H9 (cell line): ENCODE data around the gene DMD. TPM values are rescaled to one million over a fixed set of nuclear protein-coding genes. Genes with fewer than 3 reads are reported as not detected.

Experiments used
- DNase-seq: peaks from one replicate; pipeline ENCODE4 v3.0.0-alpha.2; 2017
- H2AFZ ChIP-seq: one replicate; pipeline ENCODE4 v1.6.1; 2013; ENCODE audit warnings: mild to moderate bottlenecking, low read length, control low read depth, moderate library complexity
- H2AK5ac ChIP-seq: 2 replicates; pipeline ENCODE4 v1.6.1; 2013; ENCODE audit warnings: low read length, control low read depth, mixed read lengths; ENCODE audit not compliant: insufficient read length
- H2BK120ac ChIP-seq: one replicate; pipeline ENCODE4 v1.6.1; 2013; ENCODE audit warnings: low read depth, mild to moderate bottlenecking, low read length, control low read depth, inconsistent platforms; ENCODE audit not compliant: poor library complexity, severe bottlenecking
- H2BK12ac ChIP-seq: 2 replicates; pipeline ENCODE4 v1.6.1; 2013; ENCODE audit warnings: low read length, control low read depth, mixed read lengths, low read depth; ENCODE audit not compliant: insufficient read length
- H2BK15ac ChIP-seq: 2 replicates; pipeline ENCODE4 v1.6.1; 2013; ENCODE audit warnings: low read depth, low read length, control low read depth
- H2BK20ac ChIP-seq: one replicate; pipeline ENCODE4 v1.6.1; 2013; ENCODE audit warnings: low read depth, mild to moderate bottlenecking, low read length, control low read depth, inconsistent platforms; ENCODE audit not compliant: poor library complexity, severe bottlenecking
- H2BK5ac ChIP-seq: 2 replicates; pipeline ENCODE4 v1.6.1; 2013; ENCODE audit warnings: low read length, control low read depth, mixed read lengths; ENCODE audit not compliant: insufficient read length
- H3K14ac ChIP-seq: 2 replicates; pipeline ENCODE4 v1.6.1; 2013; ENCODE audit warnings: low read length, control low read depth; ENCODE audit not compliant: insufficient read depth
- H3K18ac ChIP-seq: 2 replicates; pipeline ENCODE4 v1.6.1; 2013; ENCODE audit warnings: low read depth, mild to moderate bottlenecking, mixed read lengths, low read length, control low read depth; ENCODE audit not compliant: insufficient read length
- H3K23ac ChIP-seq: 2 replicates; pipeline ENCODE4 v1.6.1; 2013; ENCODE audit warnings: low read length, control low read depth, mixed read lengths, low read depth; ENCODE audit not compliant: insufficient read length
- H3K23me2 ChIP-seq: 2 replicates; pipeline ENCODE4 v1.6.1; 2013; ENCODE audit warnings: low read depth, mild to moderate bottlenecking, mixed read lengths, low read length, control low read depth; ENCODE audit not compliant: insufficient read length, poor library complexity, severe bottlenecking
- H3K27ac ChIP-seq: 2 replicates; pipeline ENCODE4 v1.5.1; 2013; ENCODE audit warnings: low read length, control low read depth, mixed read lengths, low read depth; ENCODE audit not compliant: insufficient read length
- H3K27me3 ChIP-seq: 2 replicates; pipeline ENCODE4 v1.6.1; 2013; ENCODE audit warnings: low read length, control low read depth, inconsistent platforms; ENCODE audit not compliant: insufficient read depth
- H3K4ac ChIP-seq: 2 replicates; pipeline ENCODE4 v1.6.1; 2013; ENCODE audit warnings: low read depth, mild to moderate bottlenecking, control low read depth, inconsistent platforms, low read length, moderate library complexity
- H3K4me1 ChIP-seq: 2 replicates; pipeline ENCODE4 v1.6.1; 2013; ENCODE audit warnings: low read length, control low read depth, inconsistent platforms; ENCODE audit not compliant: insufficient read depth
- H3K4me2 ChIP-seq: 2 replicates; pipeline ENCODE4 v1.6.1; 2013; ENCODE audit warnings: low read length, control low read depth, mixed read lengths; ENCODE audit not compliant: insufficient read length, insufficient read depth
- H3K56ac ChIP-seq: 2 replicates; pipeline ENCODE4 v1.6.1; 2013; ENCODE audit warnings: low read depth, mild to moderate bottlenecking, mixed read lengths, low read length, control low read depth; ENCODE audit not compliant: insufficient read length
- H3K79me1 ChIP-seq: 2 replicates; pipeline ENCODE4 v1.6.1; 2013; ENCODE audit warnings: low read depth, mild to moderate bottlenecking, moderate library complexity, low read length, control low read depth, inconsistent platforms; ENCODE audit not compliant: insufficient read depth, poor library complexity, severe bottlenecking
- H3K79me2 ChIP-seq: 2 replicates; pipeline ENCODE4 v1.6.1; 2013; ENCODE audit warnings: low read length, control low read depth, inconsistent platforms; ENCODE audit not compliant: insufficient read depth
- H3K9ac ChIP-seq: 2 replicates; pipeline ENCODE4 v1.6.1; 2013; ENCODE audit warnings: low read length, control low read depth, mixed read lengths; ENCODE audit not compliant: insufficient read length; ENCODE audit errors: extremely low read depth
- H3K9me3 ChIP-seq: one replicate; pipeline ENCODE4 v1.6.1; 2013; ENCODE audit warnings: low read depth, low read length, inconsistent platforms; ENCODE audit not compliant: control insufficient read depth
- H3T11ph ChIP-seq: one replicate; pipeline ENCODE4 v1.6.1; 2013; ENCODE audit warnings: mild to moderate bottlenecking, low read length, control low read depth, inconsistent platforms
- H4K20me1 ChIP-seq: one replicate; pipeline ENCODE4 v1.6.1; 2013; ENCODE audit not compliant: control insufficient read depth, insufficient read length, insufficient read depth
- H4K5ac ChIP-seq: 2 replicates; pipeline ENCODE4 v1.6.1; 2013; ENCODE audit warnings: low read depth, mild to moderate bottlenecking, mixed read lengths, low read length, control low read depth; ENCODE audit not compliant: insufficient read length
- H4K8ac ChIP-seq: replicated peaks from 2 replicates; pipeline ENCODE4 v1.6.1; 2013; ENCODE audit warnings: low read length, control low read depth, mixed read lengths, low read depth; ENCODE audit not compliant: insufficient read length
- H4K91ac ChIP-seq: 2 replicates; pipeline ENCODE4 v1.6.1; 2013; ENCODE audit warnings: low read depth, mild to moderate bottlenecking, moderate library complexity, mixed read lengths, low read length, control low read depth; ENCODE audit not compliant: insufficient read length
- H3K27ac Mint-ChIP-seq, 3 experiments: 2 replicates in 2 of 3; 3 replicates in 1 of 3; pipeline ENCODE4 v1.8.0; 2020 to 2021; ENCODE audit warnings: mixed read lengths in 3 of 3, mild to moderate bottlenecking in 1 of 3, moderate library complexity in 1 of 3
- H3K27me3 Mint-ChIP-seq: 2 replicates; pipeline ENCODE4 v1.8.0; 2021; ENCODE audit warnings: low read depth, mild to moderate bottlenecking, moderate library complexity, mixed read lengths
- H3K36me3 Mint-ChIP-seq, 3 experiments: 2 replicates in 2 of 3; 3 replicates in 1 of 3; pipeline ENCODE4 v1.8.0; 2020 to 2021; ENCODE audit warnings: low read depth in 3 of 3, mixed read lengths in 3 of 3; ENCODE audit not compliant: insufficient read depth in 1 of 3
- H3K4me1 Mint-ChIP-seq, 2 experiments: 2 replicates each; pipeline ENCODE4 v1.8.0; 2020; ENCODE audit warnings: mixed read lengths in 2 of 2
- H3K4me3 Mint-ChIP-seq, 2 experiments: 2 replicates in 1 of 2; 3 replicates in 1 of 2; pipeline ENCODE4 v1.8.0; 2020 to 2021; ENCODE audit warnings: mild to moderate bottlenecking in 2 of 2, mixed read lengths in 2 of 2, moderate library complexity in 1 of 2
- H3K9me3 Mint-ChIP-seq, 2 experiments: 2 replicates in 1 of 2; 3 replicates in 1 of 2; pipeline ENCODE4 v1.8.0; 2020; ENCODE audit warnings: mild to moderate bottlenecking in 2 of 2, mixed read lengths in 2 of 2, moderate library complexity in 1 of 2
- WGBS: extraction: QIAGEN DNeasy Blood & Tissue Kit; methylation state at CpG from one replicate; pipeline ENCODE4 v1.1.7; 2013; ENCODE audit warnings: missing lambda C conversion rate, low lambda C conversion rate, mixed read lengths; ENCODE audit not compliant: insufficient read length; ENCODE audit errors: extremely low coverage; 5-methylcytosine and 5-hydroxymethylcytosine counted together
- total RNA-seq: library from RNA; stranded (reverse); gene quantifications from 2 replicates; pipeline ENCODE4 v1.2.1, GENCODE V29; 2021
- TF ChIP-seq, protein P1 (sequence below): fragments of 200-600 bp; sonication (generic); conservative IDR thresholded peaks from 3 replicates; pipeline ENCODE4 v1.8.0; 2021; ENCODE audit warnings: antibody characterized with exemption, mild to moderate bottlenecking

Gene DMD
- total RNA-seq, 1 experiment from 2014 or later = 3.8 TPM

DNA sequence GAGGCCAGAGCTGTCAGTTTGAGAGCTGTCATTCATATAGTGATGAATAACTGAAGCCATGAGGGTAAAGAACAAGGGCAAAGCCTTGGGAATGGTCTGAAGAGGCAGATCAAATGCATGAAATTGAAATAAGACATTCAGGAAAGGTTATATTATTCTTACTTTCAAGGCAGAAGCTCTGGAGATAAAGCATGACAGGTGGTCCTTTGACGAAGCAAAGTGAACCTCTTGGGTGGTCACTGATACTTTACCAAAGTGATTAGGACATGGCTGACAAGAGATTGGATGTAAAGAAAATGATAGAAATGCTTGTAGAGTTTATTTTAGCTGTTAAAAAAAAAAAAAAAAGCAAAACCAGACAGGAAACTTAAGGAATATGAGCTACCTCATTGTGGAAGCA, 1505.5 kb downstream of the DMD start:
- no peak for DNase-seq

More for the DNA sequence above, 1505.5 kb downstream of the DMD start:
- Histone ChIP-seq H3K79me1 (no peaks in the 10 kb centered on the region), H3K14ac (no peak overlapping the region), H2BK20ac (no peak overlapping the region), H3K4ac (no peak overlapping the region), H3K4me1 (no peaks in the 10 kb centered on the region), H2AK5ac (no peak overlapping the region), H3K27ac (no peak overlapping the region), H3K9me3 (no peaks in the 10 kb centered on the region), H3K4me2 (no peak overlapping the region), H4K20me1 (no peaks in the 10 kb centered on the region), H3K9ac (no peak overlapping the region), H4K91ac (no peak overlapping the region), H3T11ph (no peak overlapping the region), H2BK120ac (no peak overlapping the region), H3K79me2 (no peaks in the 10 kb centered on the region), H2BK12ac (no peak overlapping the region), H3K23me2 (no peaks in the 10 kb centered on the region), H3K18ac (no peak overlapping the region), H3K56ac (no peak overlapping the region), H3K23ac (no peak overlapping the region), H2BK5ac (no peak overlapping the region), H2BK15ac (no peak overlapping the region), H4K8ac (no peak overlapping the region), H3K27me3 (no peaks in the 10 kb centered on the region), H4K5ac (no peak overlapping the region), H2AFZ (no peak overlapping the region)
- no peak overlapping the region for H3K4me3 Mint-ChIP-seq
- H3K36me3 Mint-ChIP-seq = no peaks in the 10 kb centered on the region
- peaks cover 37 to 57% of the 10 kb centered on the region in 2 experiments for H3K9me3 Mint-ChIP-seq
- WGBS = no CpG with 5 or more reads among the region's 1 CpG
- no peak overlapping the region for H3K27ac Mint-ChIP-seq
- H3K4me1 Mint-ChIP-seq = peaks cover 0 to 3% of the 10 kb centered on the region in 2 experiments; a peak in 1 of 4 replicates
- TF ChIP-seq, protein P1, sequence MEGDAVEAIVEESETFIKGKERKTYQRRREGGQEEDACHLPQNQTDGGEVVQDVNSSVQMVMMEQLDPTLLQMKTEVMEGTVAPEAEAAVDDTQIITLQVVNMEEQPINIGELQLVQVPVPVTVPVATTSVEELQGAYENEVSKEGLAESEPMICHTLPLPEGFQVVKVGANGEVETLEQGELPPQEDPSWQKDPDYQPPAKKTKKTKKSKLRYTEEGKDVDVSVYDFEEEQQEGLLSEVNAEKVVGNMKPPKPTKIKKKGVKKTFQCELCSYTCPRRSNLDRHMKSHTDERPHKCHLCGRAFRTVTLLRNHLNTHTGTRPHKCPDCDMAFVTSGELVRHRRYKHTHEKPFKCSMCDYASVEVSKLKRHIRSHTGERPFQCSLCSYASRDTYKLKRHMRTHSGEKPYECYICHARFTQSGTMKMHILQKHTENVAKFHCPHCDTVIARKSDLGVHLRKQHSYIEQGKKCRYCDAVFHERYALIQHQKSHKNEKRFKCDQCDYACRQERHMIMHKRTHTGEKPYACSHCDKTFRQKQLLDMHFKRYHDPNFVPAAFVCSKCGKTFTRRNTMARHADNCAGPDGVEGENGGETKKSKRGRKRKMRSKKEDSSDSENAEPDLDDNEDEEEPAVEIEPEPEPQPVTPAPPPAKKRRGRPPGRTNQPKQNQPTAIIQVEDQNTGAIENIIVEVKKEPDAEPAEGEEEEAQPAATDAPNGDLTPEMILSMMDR = no peak
- H3K27me3 Mint-ChIP-seq = no peaks in the 10 kb centered on the region
